Body of pancreas (tissue), 4 donors: ENCODE measurements around the gene SNED1. TPM values are rescaled to one million over a fixed set of nuclear protein-coding genes. Genes with fewer than 3 reads are reported as not detected.

ENCODE experiments used
- ATAC-seq: fragments of 150-250 bp; one replicate; pipeline ENCODE4 v1.9.1; 2016
- DNase-seq, 4 donors: peaks; one replicate each; pipeline ENCODE4 v3.0.0-alpha.2; 2019
- H3K27ac ChIP-seq, 4 donors: fragments of 200-600 bp; sonication (generic); 1 replicate in 3 of 4; 2 replicates in 1 of 4; pipeline versions ENCODE4 v1.5.1 to v1.6.1; 2016 to 2019; ENCODE audit warnings: mild to moderate bottlenecking in 1 of 4, mixed read lengths in 1 of 4, moderate library complexity in 1 of 4
- H3K27me3 ChIP-seq, 2 donors: fragments of 200-600 bp; sonication (generic); one replicate each; pipeline ENCODE4 v1.6.0; 2016; ENCODE audit warnings: mild to moderate bottlenecking in 1 of 2
- H3K36me3 ChIP-seq, 2 donors: fragments of 200-600 bp; sonication (generic); replicated peaks in 1 of 2; 2 replicates each; pipeline ENCODE4 v1.5.1; 2016; ENCODE audit warnings: low read depth in 2 of 2; ENCODE audit not compliant: insufficient read depth in 1 of 2
- H3K4me1 ChIP-seq: fragments of 200-600 bp; sonication (generic); one replicate; pipeline ENCODE4 v1.6.0; 2016
- H3K4me3 ChIP-seq, 2 donors: fragments of 200-600 bp; sonication (generic); 1 replicate in 1 of 2; 2 replicates in 1 of 2; pipeline ENCODE4 v1.5.1; 2016 to 2019
- H3K9me3 ChIP-seq, 3 donors: fragments of 200-600 bp; sonication (generic); 1 replicate in 2 of 3; 2 replicates in 1 of 3; pipeline ENCODE4 v1.5.1; 2016
- POLR2A ChIP-seq, 3 donors: fragments of 450-650 bp; IDR thresholded peaks; one replicate each; pipeline ENCODE4 v1.6.1; 2016; ENCODE audit warnings: antibody characterized with exemption in 3 of 3, mild to moderate bottlenecking in 2 of 3
- WGBS, 2 donors: methylation state at CpG; one replicate each; pipeline ENCODE4 v1.1.5; 2017; 5-methylcytosine and 5-hydroxymethylcytosine counted together
- intact Hi-C: fragments of 100-400 bp; cut with DNase I; formaldehyde crosslinking; loops from one replicate; pipeline ENCODE4 v1.15.1; 2023
- total RNA-seq, 2 donors: library from RNA; depleted of rRNA; stranded (reverse); fragments of >200 nt; gene quantifications; one replicate each; pipeline ENCODE4 v1.1.0, GENCODE V29; 2016
- TF ChIP-seq, protein P1 (sequence below), 7 experiments: fragments of 450-650 bp in 4 of 7; fragments of 200-600 bp in 3 of 7; sonication (generic) in 3 of 7; IDR thresholded peaks; one replicate each; pipeline ENCODE4 v1.5.1; 2016 to 2019; ENCODE audit warnings: antibody characterized with exemption in 7 of 7

SNED1 gene
- total RNA-seq, 2 donors from 2014 or later = 13.5 to 33.0 TPM

DNA sequence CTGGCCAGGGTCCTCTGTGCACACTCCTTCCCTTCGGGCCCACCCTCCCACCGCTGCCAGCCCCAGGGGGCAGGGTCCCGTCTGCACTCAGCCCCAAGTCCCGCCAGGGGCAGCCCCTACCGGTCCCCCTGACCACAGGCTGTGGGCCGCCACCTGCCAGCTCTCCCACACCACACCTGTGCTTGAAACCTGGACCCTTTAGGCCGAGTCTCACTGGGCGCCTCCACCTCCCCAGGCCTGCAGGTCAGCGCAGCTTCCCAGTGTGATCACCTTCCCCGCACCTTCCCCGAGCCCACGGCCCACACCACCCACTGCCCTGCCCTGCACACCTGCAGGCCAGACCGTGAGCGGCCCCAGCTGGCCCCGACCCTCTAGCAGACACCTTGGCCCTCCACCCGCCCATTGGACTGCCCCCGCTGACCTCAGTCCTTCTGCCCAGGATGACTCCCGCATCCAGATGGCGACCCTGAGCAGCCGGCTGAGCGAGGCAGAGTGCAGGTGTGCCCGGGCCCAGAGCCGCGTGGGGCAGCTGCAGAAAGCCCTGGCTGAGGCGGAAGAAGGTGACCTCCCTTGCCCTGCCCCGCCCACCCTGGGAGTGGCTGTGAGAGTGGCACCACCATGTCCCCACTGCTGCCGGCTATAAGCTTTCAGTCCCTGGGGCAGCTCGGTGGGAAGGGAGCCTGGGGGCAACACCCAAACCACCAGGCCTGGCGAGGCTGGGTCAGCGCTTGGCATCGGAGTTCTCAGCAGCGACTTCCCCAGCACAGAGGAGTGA lies 31.3 kb upstream of the SNED1 start:
- Histone ChIP-seq H3K9me3 (no peaks in the 10 kb centered on the region), H3K36me3 (no peaks in the 10 kb centered on the region), H3K4me1 (peaks cover 5% of the 10 kb centered on the region), H3K27me3 (no peaks in the 10 kb centered on the region), H3K27ac (no peak overlapping the region), H3K4me3 (no peak overlapping the region)
- intact Hi-C loops = no loop called here
- TF ChIP-seq POLR2A (IDR thresholded peaks at IDR 0.05) = no peak
- TF ChIP-seq, protein P1, sequence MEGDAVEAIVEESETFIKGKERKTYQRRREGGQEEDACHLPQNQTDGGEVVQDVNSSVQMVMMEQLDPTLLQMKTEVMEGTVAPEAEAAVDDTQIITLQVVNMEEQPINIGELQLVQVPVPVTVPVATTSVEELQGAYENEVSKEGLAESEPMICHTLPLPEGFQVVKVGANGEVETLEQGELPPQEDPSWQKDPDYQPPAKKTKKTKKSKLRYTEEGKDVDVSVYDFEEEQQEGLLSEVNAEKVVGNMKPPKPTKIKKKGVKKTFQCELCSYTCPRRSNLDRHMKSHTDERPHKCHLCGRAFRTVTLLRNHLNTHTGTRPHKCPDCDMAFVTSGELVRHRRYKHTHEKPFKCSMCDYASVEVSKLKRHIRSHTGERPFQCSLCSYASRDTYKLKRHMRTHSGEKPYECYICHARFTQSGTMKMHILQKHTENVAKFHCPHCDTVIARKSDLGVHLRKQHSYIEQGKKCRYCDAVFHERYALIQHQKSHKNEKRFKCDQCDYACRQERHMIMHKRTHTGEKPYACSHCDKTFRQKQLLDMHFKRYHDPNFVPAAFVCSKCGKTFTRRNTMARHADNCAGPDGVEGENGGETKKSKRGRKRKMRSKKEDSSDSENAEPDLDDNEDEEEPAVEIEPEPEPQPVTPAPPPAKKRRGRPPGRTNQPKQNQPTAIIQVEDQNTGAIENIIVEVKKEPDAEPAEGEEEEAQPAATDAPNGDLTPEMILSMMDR (IDR thresholded peaks at IDR 0.05) = no peak
- 75 to 100% methylated on average over 1 to 29 of the region's 32 CpGs for WGBS, 2 donors
- peak in 1 of 4 donors; percentile 11 for DNase-seq
- no peak for ATAC-seq

DNA sequence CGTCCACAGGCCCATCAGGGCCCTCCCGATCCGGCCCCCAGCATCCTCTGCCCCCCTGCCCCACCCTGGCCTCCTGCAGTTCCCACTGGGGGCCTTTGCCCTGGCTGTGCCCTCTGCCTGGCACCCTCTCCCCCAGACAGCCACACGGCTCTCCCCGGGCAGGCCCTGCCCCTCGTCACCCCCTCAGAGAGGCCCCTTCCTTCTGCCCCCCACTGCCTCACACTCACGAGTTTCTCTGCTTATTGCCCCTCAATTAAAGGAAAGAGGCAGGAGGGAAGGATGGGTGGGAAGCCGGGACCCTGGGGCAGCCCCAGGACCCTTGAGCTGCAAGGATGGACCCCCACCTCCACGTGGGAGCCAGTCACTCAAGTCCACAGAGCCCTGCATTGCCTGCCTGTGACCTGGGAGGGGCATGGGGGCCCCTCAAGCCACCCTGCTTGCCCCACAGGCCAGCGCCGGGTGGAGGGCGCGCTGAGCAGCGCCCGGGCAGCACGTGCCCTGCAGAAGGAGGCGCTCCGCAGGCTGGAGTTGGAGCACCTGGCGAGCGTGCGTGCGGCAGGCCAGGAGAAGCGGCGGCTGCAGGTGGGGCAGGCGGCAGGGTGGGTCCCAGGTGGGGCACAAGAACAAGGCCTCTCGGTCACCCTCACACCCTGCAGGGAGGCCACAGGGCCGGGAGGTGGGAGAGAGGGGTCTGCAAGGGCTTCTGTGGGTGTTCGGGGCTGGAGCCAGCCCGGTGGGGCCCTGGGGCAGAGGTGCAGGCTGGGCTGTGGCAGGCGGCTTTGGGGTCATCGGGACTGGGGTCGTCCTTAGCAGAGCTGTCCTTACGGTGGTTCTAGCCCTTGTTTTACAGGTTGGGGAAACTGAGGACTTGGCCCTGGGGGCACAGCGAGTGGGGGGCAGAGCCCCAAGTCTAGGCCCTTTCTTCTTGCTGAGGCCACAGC lies 30.5 kb upstream of the SNED1 start:
- no peaks in the 10 kb centered on the region for H3K9me3 ChIP-seq
- 88 to 95% methylated on average over 16 to 26 of the region's 34 CpGs for WGBS, 2 donors
- peaks cover 13% of the 10 kb centered on the region for H3K4me1 ChIP-seq
- H3K4me3 ChIP-seq = no peak overlapping the region
- no peak overlapping the region for H3K27ac ChIP-seq
- H3K27me3 ChIP-seq = no peaks in the 10 kb centered on the region
- ATAC-seq (no peak), DNase-seq (peak in 1 of 4 donors; percentile 5)
- H3K36me3 ChIP-seq = no peaks in the 10 kb centered on the region
- intact Hi-C loops = no loop called here
- TF ChIP-seq, protein P1 (IDR thresholded peaks at IDR 0.05) = no peak
- TF ChIP-seq POLR2A (IDR thresholded peaks at IDR 0.05) = no peak

DNA sequence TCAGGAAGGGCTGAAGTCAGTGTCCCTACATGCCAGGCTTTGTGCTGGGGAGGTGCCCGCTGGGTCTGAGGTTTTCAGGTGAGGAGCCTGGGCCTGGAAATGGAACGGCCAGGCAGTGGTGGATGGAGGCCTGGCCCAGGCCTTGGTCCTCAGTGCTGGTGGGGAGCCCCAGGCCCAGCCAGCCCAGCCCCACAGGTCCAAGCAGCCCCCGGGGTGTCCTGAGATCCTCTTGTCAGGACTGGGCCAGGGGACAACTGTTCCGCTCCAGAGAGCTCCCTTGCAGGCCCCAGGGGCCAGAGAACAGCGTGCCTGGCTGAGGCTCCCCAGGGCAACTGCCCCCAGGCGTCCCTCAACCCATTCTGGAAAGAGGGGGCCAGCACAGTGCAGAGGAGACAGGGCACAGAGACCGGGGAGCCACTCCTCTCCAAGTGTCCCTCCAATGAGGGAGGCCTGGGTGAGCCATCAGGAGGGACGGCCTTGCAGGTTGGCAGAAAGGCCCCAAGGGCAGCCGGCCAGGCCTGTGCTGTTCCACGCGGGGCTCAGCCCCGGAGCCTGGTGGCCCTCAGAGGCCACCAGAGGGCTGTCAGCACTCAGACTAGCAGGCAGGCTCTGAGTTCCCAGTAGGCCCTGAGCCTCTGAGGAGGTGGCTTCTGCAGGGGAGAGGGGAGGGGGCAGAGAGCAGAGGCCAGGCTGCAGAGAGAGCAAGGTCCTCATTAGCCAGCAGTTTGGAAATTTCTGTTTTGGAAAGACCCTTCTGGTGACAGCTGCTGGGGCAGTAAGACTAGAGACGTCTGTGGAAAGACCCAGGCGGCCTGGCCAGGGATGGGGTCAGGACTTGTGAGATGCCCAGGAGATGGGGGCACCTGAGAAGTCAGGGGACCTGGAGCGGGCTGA lies 29.4 kb upstream of the SNED1 start:
- intact Hi-C loops = no loop called here
- Histone ChIP-seq H3K9me3 (no peaks in the 10 kb centered on the region), H3K4me1 (peaks cover 16% of the 10 kb centered on the region), H3K4me3 (no peak overlapping the region), H3K27me3 (no peaks in the 10 kb centered on the region), H3K27ac (no peak overlapping the region), H3K36me3 (no peaks in the 10 kb centered on the region)
- WGBS, 2 donors = 49 to 70% methylated on average over 6 to 15 of the region's 15 CpGs
- DNase-seq (peak in 3 of 4 donors; percentile 10 to 41 (median 26)), ATAC-seq (no peak)
- TF ChIP-seq POLR2A (IDR thresholded peaks at IDR 0.05) = no peak
- TF ChIP-seq, protein P1 (IDR thresholded peaks at IDR 0.05) = no peak

DNA sequence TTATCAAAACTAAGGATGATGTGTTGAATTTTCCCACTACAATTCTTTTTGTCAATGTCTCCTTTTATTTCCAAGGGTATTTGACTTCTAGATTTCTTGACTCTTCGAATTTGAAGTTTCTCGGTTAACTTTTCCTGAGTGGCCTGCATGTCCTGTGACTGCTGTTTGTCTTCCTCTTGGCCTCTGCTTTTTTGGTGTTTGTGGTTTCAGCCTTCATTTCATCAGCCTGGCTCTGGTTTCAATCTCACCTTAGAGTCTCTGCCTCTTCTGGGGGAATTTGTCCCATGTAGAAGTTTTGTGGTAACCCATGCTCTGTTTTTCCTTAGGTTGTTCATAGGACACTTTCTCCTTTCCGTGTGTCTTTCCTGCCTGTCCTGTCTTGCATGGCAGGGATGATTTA lies 28.3 kb upstream of the SNED1 start:
- H3K4me1 ChIP-seq = peaks cover 16% of the 10 kb centered on the region
- no peaks in the 10 kb centered on the region for H3K27me3 ChIP-seq
- ATAC-seq = no peak
- intact Hi-C loops = no loop called here
- H3K27ac ChIP-seq = no peak overlapping the region
- no peak overlapping the region for H3K4me3 ChIP-seq
- WGBS, 2 donors = 82 to 89% methylated on average over 3 of the region's 3 CpGs
- no peaks in the 10 kb centered on the region for H3K9me3 ChIP-seq
- DNase-seq = no peak
- no peaks in the 10 kb centered on the region for H3K36me3 ChIP-seq
- TF ChIP-seq POLR2A (IDR thresholded peaks at IDR 0.05) = no peak
- TF ChIP-seq, protein P1 (IDR thresholded peaks at IDR 0.05) = no peak
